Naive thymus-derived CD4-positive, alpha-beta T cell (primary cell): ENCODE results near the gene DMRTB1. TPM values are rescaled to one million over a fixed set of nuclear protein-coding genes. Genes with fewer than 3 reads are reported as not detected.
A peak's percentile ranks its signal among the peaks of the same experiment; 100 is the strongest.

Experiments
- ATAC-seq: fragments of 150-1000 bp; cut with Tn5 transposase; 2 replicates; pipeline ENCODE4 v1.10.0; 2021; ENCODE audit warnings: mild to moderate bottlenecking, moderate library complexity
- CTCF ChIA-PET: fragments of 350-600 bp; sonication (Branson Sonifier 250); formaldehyde crosslinking; loops from one replicate; lab custom pipeline; 2021; ENCODE audit warnings: antibody characterized with exemption; lab: Charles Lee
- POLR2A ChIA-PET: fragments of 350-600 bp; sonication (Branson Sonifier 250); formaldehyde crosslinking; loops from one replicate; lab custom pipeline; 2021; ENCODE audit warnings: antibody characterized with exemption, inconsistent platforms; lab: Charles Lee
- DNase-seq, 9 donors: peaks; one replicate each; pipeline versions ENCODE4 v3.0.0 to v3.0.0-alpha.2; 2020 to 2022; ENCODE audit warnings: mixed read lengths in 1 of 9
- H3K27ac ChIP-seq: one replicate; pipeline ENCODE4 v1.7.0; 2013; ENCODE audit warnings: mild to moderate bottlenecking, low read depth, low read length, moderate library complexity
- H3K27me3 ChIP-seq, 2 donors: one replicate each; pipeline ENCODE4 v1.7.0; 2013; ENCODE audit warnings: low read length in 2 of 2, mild to moderate bottlenecking in 2 of 2, moderate library complexity in 2 of 2; ENCODE audit not compliant: control insufficient read depth in 2 of 2, insufficient read depth in 2 of 2
- H3K36me3 ChIP-seq, 3 experiments: 1 replicate in 2 of 3; 2 replicates in 1 of 3; pipeline ENCODE4 v1.7.0; 2013; ENCODE audit warnings: low read length in 3 of 3, mild to moderate bottlenecking in 3 of 3, moderate library complexity in 1 of 3; ENCODE audit not compliant: insufficient read depth in 3 of 3, control insufficient read depth in 2 of 3
- H3K4me1 ChIP-seq, 2 donors: one replicate each; pipeline ENCODE4 v1.7.0; 2013; ENCODE audit warnings: low read length in 2 of 2, mild to moderate bottlenecking in 2 of 2, moderate library complexity in 1 of 2; ENCODE audit not compliant: control insufficient read depth in 2 of 2, insufficient read depth in 2 of 2
- H3K4me3 ChIP-seq: 2 replicates; pipeline ENCODE4 v1.7.0; 2013; ENCODE audit warnings: mild to moderate bottlenecking, low read length
- H3K9me3 ChIP-seq, 3 experiments: 1 replicate in 2 of 3; 2 replicates in 1 of 3; pipeline ENCODE4 v1.7.0; 2013; ENCODE audit warnings: low read length in 3 of 3; ENCODE audit not compliant: control insufficient read depth in 2 of 3
- H3K27ac Mint-ChIP-seq, 9 donors: one replicate each; pipeline ENCODE4 v1.8.0; 2020 to 2022; ENCODE audit warnings: mixed read lengths in 9 of 9, mild to moderate bottlenecking in 8 of 9, moderate library complexity in 5 of 9, inconsistent platforms in 2 of 9
- H3K27me3 Mint-ChIP-seq, 5 donors: one replicate each; pipeline ENCODE4 v1.8.0; 2021 to 2022; ENCODE audit warnings: mixed read lengths in 5 of 5, mild to moderate bottlenecking in 1 of 5
- H3K36me3 Mint-ChIP-seq, 5 donors: one replicate each; pipeline ENCODE4 v1.8.0; 2020 to 2022; ENCODE audit warnings: mixed read lengths in 5 of 5, mild to moderate bottlenecking in 3 of 5, inconsistent platforms in 1 of 5
- H3K4me1 Mint-ChIP-seq, 7 donors: one replicate each; pipeline ENCODE4 v1.8.0; 2020 to 2022; ENCODE audit warnings: mixed read lengths in 7 of 7, mild to moderate bottlenecking in 3 of 7, inconsistent platforms in 1 of 7
- H3K4me3 Mint-ChIP-seq, 10 donors: one replicate each; pipeline ENCODE4 v1.8.0; 2020 to 2022; ENCODE audit warnings: mild to moderate bottlenecking in 10 of 10, mixed read lengths in 10 of 10, moderate library complexity in 6 of 10, inconsistent platforms in 2 of 10
- H3K9me3 Mint-ChIP-seq, 11 donors: one replicate each; pipeline ENCODE4 v1.8.0; 2020 to 2022; ENCODE audit warnings: mixed read lengths in 11 of 11, mild to moderate bottlenecking in 4 of 11, inconsistent platforms in 1 of 11, moderate library complexity in 1 of 11
- intact Hi-C, 2 donors: fragments of 100-400 bp; cut with micrococcal nuclease; formaldehyde crosslinking; loops; one replicate each; pipeline ENCODE4 v1.15.1; 2023
- polyA plus RNA-seq, 2 donors: library from polyadenylated mRNA; unstranded; fragments of 300-500 nt; fragmentation: Illumina TruSeq; gene quantifications; one replicate each; pipeline ENCODE4 v1.2.3, GENCODE V29; 2021
- total RNA-seq, 6 experiments: library from RNA in 5 of 6; stranded (reverse) in 5 of 6; gene quantifications; 1 replicate in 5 of 6; 2 replicates in 1 of 6; pipeline ENCODE4 v1.2.3 and lab custom pipeline; 2021 to 2026

Gene DMRTB1
- total and polyA plus RNA-seq, 7 experiments from 2014 or later: not detected

DNA sequence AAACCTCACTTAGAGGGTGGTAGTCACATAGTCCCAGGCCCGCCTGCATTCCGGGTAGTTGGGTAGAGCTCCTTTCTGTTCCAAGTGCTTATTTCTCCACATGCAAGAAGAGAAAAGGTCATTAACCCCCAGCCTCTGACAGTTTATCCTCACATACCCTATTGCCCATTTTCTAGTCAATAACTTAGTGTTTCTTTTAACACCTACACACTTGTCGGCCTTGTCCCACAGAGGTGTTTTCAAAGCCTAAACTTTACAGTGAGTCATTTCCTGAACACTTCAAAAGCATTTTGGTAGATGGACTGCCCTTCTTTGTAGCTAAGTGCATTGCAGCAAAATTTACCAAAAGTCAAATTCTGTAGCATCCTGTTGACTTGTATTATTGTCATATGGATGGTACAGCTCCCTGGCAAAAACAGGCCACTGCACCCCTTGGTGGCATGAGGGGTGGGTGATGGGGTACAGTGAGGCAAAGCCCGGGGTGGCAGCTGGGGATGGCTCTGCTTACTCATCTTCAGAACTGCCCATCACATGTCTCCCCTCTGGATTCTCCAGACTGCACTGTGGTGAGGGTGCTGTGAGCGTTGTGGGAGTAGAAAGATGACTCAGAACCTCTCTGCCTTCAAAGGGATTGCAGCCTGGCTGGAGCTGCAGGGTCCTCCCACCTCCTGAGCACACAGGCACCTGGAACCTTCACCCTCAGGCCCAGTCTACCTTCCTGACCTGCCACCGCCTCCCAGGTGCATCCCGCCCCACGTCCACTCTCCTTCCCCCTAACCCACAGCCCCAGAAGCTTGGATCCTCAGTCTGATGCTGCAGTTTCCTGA, 45.8 kb upstream of the DMRTB1 start:
- peaks cover 19 to 66% of the 10 kb centered on the region in 2 donors for H3K4me1 ChIP-seq
- peak overlapping the region; percentile 5 for H3K4me3 ChIP-seq
- ChIA-PET POLR2A (interaction anchor here (0.6 to 1.2 kb wide), 3 partner anchors 8 to 190 kb away, joined by 3 read pairs; no protein-coding TSS in a partner anchor), CTCF (no interaction called here)
- ATAC-seq: peak; percentile 81
- H3K27ac ChIP-seq: peak overlapping the region; percentile 5
- Mint-ChIP-seq H3K36me3 (peaks cover 0 to 2% (median 0%) of the 10 kb centered on the region in 5 donors), H3K9me3 (peaks cover 0 to 2% (median 0%) of the 10 kb centered on the region in 11 donors), H3K27ac (peak overlapping the region; percentile 55 to 99 (median 84)), H3K4me3 (peak overlapping the region in 7 of 10 donors; percentile 10 to 83 (median 30)), H3K4me1 (peaks cover 19 to 72% (median 27%) of the 10 kb centered on the region in 7 donors), H3K27me3 (peaks cover 0 to 9% (median 0%) of the 10 kb centered on the region in 5 donors)
- peak in 6 of 9 donors; percentile 10 to 75 (median 32) for DNase-seq
- intact Hi-C loops: loop anchor here in 1 of 2 donors (1.0 kb wide), 2 partner anchors 87 to 399 kb away; no protein-coding TSS in a partner anchor
- no peaks in the 10 kb centered on the region for H3K36me3 ChIP-seq
- H3K9me3 ChIP-seq: no peaks in the 10 kb centered on the region
- H3K27me3 ChIP-seq: no peaks in the 10 kb centered on the region

DNA sequence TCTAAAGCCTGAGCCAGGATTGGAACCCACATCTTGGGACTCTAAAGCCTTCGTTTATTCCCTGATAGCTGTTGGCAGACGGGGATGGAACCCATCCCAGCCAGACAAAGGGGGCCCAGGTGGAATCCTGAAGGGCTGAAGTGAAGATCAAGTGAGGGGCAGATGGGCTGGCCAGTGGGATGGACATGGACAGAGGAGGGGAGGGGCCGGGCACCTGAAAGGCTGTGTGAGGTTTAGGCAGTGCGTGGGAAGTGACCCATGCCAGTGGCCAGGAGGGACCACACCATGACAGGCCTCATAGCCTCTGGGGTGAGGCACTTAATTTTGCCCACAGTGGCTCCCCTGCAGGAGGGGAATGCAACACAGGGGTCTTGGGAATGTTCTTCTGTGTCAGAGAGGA, 44.6 kb upstream of the DMRTB1 start:
- peaks cover 0 to 2% (median 0%) of the 10 kb centered on the region in 5 donors for H3K36me3 Mint-ChIP-seq
- no peak overlapping the region for H3K4me3 Mint-ChIP-seq
- Histone ChIP-seq H3K27me3 (no peaks in the 10 kb centered on the region), H3K4me3 (no peak overlapping the region), H3K27ac (no peak overlapping the region), H3K4me1 (peaks cover 19 to 53% of the 10 kb centered on the region in 2 donors), H3K36me3 (no peaks in the 10 kb centered on the region), H3K9me3 (no peaks in the 10 kb centered on the region)
- H3K4me1 Mint-ChIP-seq: peaks cover 19 to 69% (median 27%) of the 10 kb centered on the region in 7 donors
- intact Hi-C loops: no loop called here
- CTCF ChIA-PET: no interaction called here
- H3K27me3 Mint-ChIP-seq: peaks cover 0 to 11% (median 5%) of the 10 kb centered on the region in 5 donors
- peaks cover 0 to 2% (median 0%) of the 10 kb centered on the region in 11 donors for H3K9me3 Mint-ChIP-seq
- POLR2A ChIA-PET: interaction anchor here (1.0 to 1.2 kb wide), 2 partner anchors 43 to 191 kb away, joined by 3 read pairs; no protein-coding TSS in a partner anchor
- H3K27ac Mint-ChIP-seq: peak overlapping the region in 4 of 9 donors; percentile 82 to 99 (median 95)
- no peak for ATAC-seq
- no peak for DNase-seq

DNA sequence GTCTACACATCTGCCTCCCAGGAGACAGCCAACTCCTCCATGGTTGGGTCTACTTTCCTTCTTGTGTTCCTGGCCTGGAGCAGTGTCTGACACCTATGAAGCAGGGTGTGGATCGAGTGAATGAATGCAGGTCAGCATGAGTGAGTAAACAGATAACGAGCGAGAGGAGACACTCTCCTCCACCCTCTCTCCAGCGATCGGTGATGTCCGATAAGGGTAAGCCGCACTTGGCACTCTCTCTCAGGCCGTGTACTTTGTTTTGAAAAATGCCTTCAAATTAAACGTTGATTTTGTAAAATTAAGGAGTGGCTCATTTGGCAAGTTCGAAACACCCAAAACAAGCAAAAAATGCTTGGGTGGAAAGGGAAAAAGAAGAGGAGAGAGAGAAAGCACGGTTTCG, 43.8 kb upstream of the DMRTB1 start:
- DNase-seq: no peak
- peaks cover 19 to 45% of the 10 kb centered on the region in 2 donors for H3K4me1 ChIP-seq
- no peaks in the 10 kb centered on the region for H3K9me3 ChIP-seq
- H3K4me3 ChIP-seq: no peak overlapping the region
- peaks cover 0 to 3% (median 0%) of the 10 kb centered on the region in 11 donors for H3K9me3 Mint-ChIP-seq
- no peak overlapping the region for H3K4me3 Mint-ChIP-seq
- peaks cover 0 to 14% (median 5%) of the 10 kb centered on the region in 5 donors for H3K27me3 Mint-ChIP-seq
- peaks cover 0 to 2% (median 0%) of the 10 kb centered on the region in 5 donors for H3K36me3 Mint-ChIP-seq
- no peak overlapping the region for H3K27ac ChIP-seq
- no peaks in the 10 kb centered on the region for H3K27me3 ChIP-seq
- H3K36me3 ChIP-seq: no peaks in the 10 kb centered on the region
- ChIA-PET POLR2A (no interaction called here), CTCF (no interaction called here)
- peaks cover 19 to 69% (median 27%) of the 10 kb centered on the region in 7 donors for H3K4me1 Mint-ChIP-seq
- H3K27ac Mint-ChIP-seq: peak overlapping the region in 4 of 9 donors; percentile 24 to 76 (median 37)
- ATAC-seq: no peak
- intact Hi-C loops: no loop called here

DNA sequence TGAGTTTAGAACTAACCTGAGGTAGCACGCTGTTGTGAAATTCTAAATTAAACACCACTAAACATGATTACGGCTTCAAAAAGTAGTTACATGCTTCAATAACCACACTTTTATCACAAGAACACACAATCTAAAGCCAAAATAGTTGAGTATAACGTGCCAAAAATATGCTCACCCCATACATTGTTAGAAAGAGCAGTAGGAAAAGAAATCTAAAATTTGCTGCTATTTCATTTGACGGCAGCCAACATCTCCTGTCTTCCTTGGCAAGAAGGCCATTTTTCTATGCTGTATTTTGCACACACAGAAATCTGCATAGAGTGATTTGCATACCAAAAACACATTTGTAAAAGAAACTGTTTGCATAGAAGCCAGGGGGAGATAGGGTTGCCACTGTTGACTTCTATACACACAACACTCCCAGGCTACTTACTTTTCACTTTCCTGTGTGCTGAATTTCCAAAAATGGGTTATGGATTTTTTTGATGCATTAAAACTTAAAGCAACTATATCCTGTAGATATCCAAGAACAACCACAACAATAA, 42.9 kb upstream of the DMRTB1 start:
- ChIA-PET POLR2A (no interaction called here), CTCF (no interaction called here)
- Histone ChIP-seq H3K4me3 (no peak overlapping the region), H3K4me1 (peaks cover 19 to 36% of the 10 kb centered on the region in 2 donors), H3K36me3 (no peaks in the 10 kb centered on the region), H3K9me3 (no peaks in the 10 kb centered on the region), H3K27ac (no peak overlapping the region), H3K27me3 (no peaks in the 10 kb centered on the region)
- H3K9me3 Mint-ChIP-seq: peaks cover 0 to 10% (median 3%) of the 10 kb centered on the region in 11 donors
- no peak for ATAC-seq
- no peak overlapping the region for H3K4me3 Mint-ChIP-seq
- peaks cover 0 to 22% (median 11%) of the 10 kb centered on the region in 5 donors for H3K27me3 Mint-ChIP-seq
- intact Hi-C loops: no loop called here
- peaks cover 0 to 2% (median 0%) of the 10 kb centered on the region in 5 donors for H3K36me3 Mint-ChIP-seq
- peaks cover 19 to 65% (median 27%) of the 10 kb centered on the region in 7 donors for H3K4me1 Mint-ChIP-seq
- peak overlapping the region in 2 of 9 donors; percentile 18 to 25 for H3K27ac Mint-ChIP-seq
- DNase-seq: no peak

DNA sequence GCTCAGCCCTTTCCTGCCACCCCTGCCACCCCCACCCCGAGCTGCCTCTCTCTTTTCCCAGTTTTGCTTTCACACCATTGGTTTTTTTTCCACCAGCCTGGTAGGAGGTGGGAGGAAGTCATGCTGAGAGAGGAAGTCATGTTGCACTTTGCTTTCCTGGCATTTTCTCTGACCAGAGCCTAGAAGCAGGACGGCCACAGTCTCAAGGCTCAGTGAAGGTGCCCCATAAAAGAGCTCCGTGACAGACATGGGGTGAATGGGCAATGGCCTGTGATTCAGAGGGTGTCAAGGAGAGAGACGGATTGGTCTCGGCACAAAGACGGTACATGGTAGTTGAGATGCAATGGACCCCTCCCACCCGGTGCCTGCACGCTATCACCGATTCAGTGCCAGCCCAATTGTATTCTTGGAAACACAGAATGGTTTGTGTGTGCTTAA, 42.1 kb upstream of the DMRTB1 start:
- no peaks in the 10 kb centered on the region for H3K9me3 ChIP-seq
- CTCF ChIA-PET: no interaction called here
- DNase-seq (no peak), ATAC-seq (no peak)
- Mint-ChIP-seq H3K4me3 (no peak overlapping the region), H3K4me1 (peaks cover 15 to 59% (median 21%) of the 10 kb centered on the region in 7 donors), H3K36me3 (no peaks in the 10 kb centered on the region), H3K27me3 (peaks cover 0 to 25% (median 12%) of the 10 kb centered on the region in 5 donors), H3K27ac (peak overlapping the region in 2 of 9 donors; percentile 25 to 70), H3K9me3 (peaks cover 0 to 15% (median 7%) of the 10 kb centered on the region in 11 donors)
- no peak overlapping the region for H3K27ac ChIP-seq
- POLR2A ChIA-PET: no interaction called here
- no peaks in the 10 kb centered on the region for H3K27me3 ChIP-seq
- H3K36me3 ChIP-seq: no peaks in the 10 kb centered on the region
- no peak overlapping the region for H3K4me3 ChIP-seq
- peaks cover 19 to 29% of the 10 kb centered on the region in 2 donors for H3K4me1 ChIP-seq
- intact Hi-C loops: no loop called here

DNA sequence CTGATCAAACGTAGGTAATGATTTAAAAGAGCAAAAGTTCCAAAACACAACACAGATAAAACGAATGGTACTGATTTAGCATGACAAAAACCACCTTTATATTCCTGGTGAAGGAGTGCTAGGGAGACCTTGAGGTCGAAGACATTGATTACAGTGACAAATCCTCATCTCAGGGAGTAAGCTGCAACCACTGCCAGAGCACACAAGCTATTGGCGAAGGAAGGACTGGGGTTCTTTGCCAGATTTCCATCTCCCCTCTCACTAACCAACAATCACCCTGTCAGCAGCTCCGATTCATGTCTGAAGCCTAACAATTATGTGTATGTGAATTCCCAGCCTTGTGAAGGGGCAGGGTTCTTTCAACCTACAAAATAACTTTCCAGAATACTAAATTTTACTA, 40.2 kb upstream of the DMRTB1 start:
- no peak for DNase-seq
- H3K9me3 ChIP-seq: no peaks in the 10 kb centered on the region
- ATAC-seq: no peak
- no peak overlapping the region for H3K27ac ChIP-seq
- no peak overlapping the region for H3K27ac Mint-ChIP-seq
- ChIA-PET POLR2A (no interaction called here), CTCF (no interaction called here)
- no peaks in the 10 kb centered on the region for H3K36me3 Mint-ChIP-seq
- peaks cover 0 to 25% (median 12%) of the 10 kb centered on the region in 5 donors for H3K27me3 Mint-ChIP-seq
- H3K4me1 Mint-ChIP-seq: peaks cover 2 to 40% (median 3%) of the 10 kb centered on the region in 7 donors
- intact Hi-C loops: no loop called here
- H3K4me1 ChIP-seq: peaks cover under 1 to 10% of the 10 kb centered on the region in 2 donors
- H3K4me3 Mint-ChIP-seq: no peak overlapping the region
- H3K9me3 Mint-ChIP-seq: peaks cover 0 to 15% (median 7%) of the 10 kb centered on the region in 11 donors
- no peaks in the 10 kb centered on the region for H3K36me3 ChIP-seq
- H3K4me3 ChIP-seq: no peak overlapping the region
- H3K27me3 ChIP-seq: no peaks in the 10 kb centered on the region
